K562 (cell line): ENCODE results near the gene AHSG. TPM values are rescaled to one million over a fixed set of nuclear protein-coding genes. Genes with fewer than 3 reads are reported as not detected.

ENCODE experiments used
- ARHGAP35 ChIP-seq: fragments of 450-650 bp; IDR thresholded peaks from 2 replicates; pipeline ENCODE4 v1.6.1; 2018; ENCODE audit not compliant: partially characterized antibody
- BMI1 ChIP-seq: fragments of 150-350 bp; IDR thresholded peaks from 2 replicates; pipeline ENCODE4 v1.6.1; 2014; ENCODE audit warnings: low read length
- EHMT2 ChIP-seq: fragments of 450-650 bp; IDR thresholded peaks from 2 replicates; pipeline ENCODE4 v1.6.1; 2018; ENCODE audit warnings: antibody characterized with exemption
- ELF1 ChIP-seq: fragments of 200-800 bp; sonication (Bioruptor generic); IDR thresholded peaks from 2 replicates; pipeline ENCODE4 v1.6.1; 2016; ENCODE audit warnings: missing genetic modification characterization, missing compliant biosample characterization
- FOXK2 ChIP-seq, 2 experiments: fragments of 450-650 bp; IDR thresholded peaks in 1 of 2; conservative IDR thresholded peaks in 1 of 2; 2 replicates each; pipeline ENCODE4 v1.6.1; 2016; ENCODE audit warnings: low read depth in 2 of 2, mild to moderate bottlenecking in 1 of 2
- HDAC1 ChIP-seq, 2 experiments: fragments of 450-650 bp; IDR thresholded peaks; 2 replicates each; pipeline ENCODE4 v1.6.1; 2016 to 2017; ENCODE audit warnings: inconsistent platforms in 1 of 2, mild to moderate bottlenecking in 1 of 2, moderate library complexity in 1 of 2
- HINFP ChIP-seq: fragments of 450-650 bp; conservative IDR thresholded peaks from 2 replicates; pipeline ENCODE4 v1.6.1; 2016; ENCODE audit warnings: missing genetic modification characterization, low read depth, mild to moderate bottlenecking, control low read depth, missing compliant biosample characterization
- KLF16 ChIP-seq: IDR thresholded peaks from 2 replicates; pipeline ENCODE4 v1.6.1; 2016; ENCODE audit warnings: antibody characterized with exemption
- L3MBTL2 ChIP-seq: fragments of 450-650 bp; IDR thresholded peaks from 2 replicates; pipeline ENCODE4 v1.6.1; 2016; ENCODE audit warnings: mild to moderate bottlenecking, moderate library complexity
- LARP7 ChIP-seq: fragments of 450-650 bp; IDR thresholded peaks from 2 replicates; pipeline ENCODE4 v1.6.1; 2016
- LEF1 ChIP-seq: fragments of 450-650 bp; IDR thresholded peaks from 2 replicates; pipeline ENCODE4 v1.6.1; 2016; ENCODE audit warnings: mild to moderate bottlenecking
- NBN ChIP-seq: fragments of 450-650 bp; IDR thresholded peaks from 2 replicates; pipeline ENCODE4 v1.6.1; 2016; ENCODE audit warnings: low read depth, mild to moderate bottlenecking
- PTRF ChIP-seq: fragments of 450-650 bp; IDR thresholded peaks from 2 replicates; pipeline ENCODE4 v1.6.1; 2016; ENCODE audit warnings: mild to moderate bottlenecking, missing genetic modification characterization, missing compliant biosample characterization
- SAFB ChIP-seq: fragments of 200-400 bp; formaldehyde crosslinking; IDR thresholded peaks from 2 replicates; pipeline ENCODE4 v1.6.1; 2017; ENCODE audit warnings: low read depth, low read length, borderline replicate concordance
- SMARCA4 ChIP-seq: fragments of 450-650 bp; IDR thresholded peaks from 2 replicates; pipeline ENCODE4 v1.6.1; 2016
- SMARCE1 ChIP-seq: fragments of 450-650 bp; IDR thresholded peaks from 2 replicates; pipeline ENCODE4 v1.7.1; 2016; ENCODE audit warnings: mild to moderate bottlenecking
- SMC3 ChIP-seq: conservative IDR thresholded peaks from 2 replicates; pipeline ENCODE4 v1.6.1; 2011; ENCODE audit warnings: low read depth, low read length, improper control_type of control experiment; ENCODE audit not compliant: insufficient read depth
- TEAD4 ChIP-seq, 2 experiments: sonication (generic) in 1 of 2; formaldehyde crosslinking in 1 of 2; IDR thresholded peaks; 2 replicates each; pipeline versions ENCODE4 v1.6.1 to v1.8.0; 2012 to 2022; ENCODE audit warnings: borderline replicate concordance in 1 of 2, inconsistent platforms in 1 of 2, low read length in 1 of 2, mild to moderate bottlenecking in 1 of 2, missing genetic modification reagents in 1 of 2
- THRAP3 ChIP-seq: fragments of 450-650 bp; IDR thresholded peaks from 2 replicates; pipeline ENCODE4 v1.6.1; 2016; ENCODE audit warnings: mild to moderate bottlenecking, inconsistent platforms, borderline replicate concordance
- ZNF584 ChIP-seq: fragments of 200-800 bp; sonication (Bioruptor generic); IDR thresholded peaks from 2 replicates; pipeline ENCODE4 v1.6.1; 2016; ENCODE audit warnings: low read depth, mild to moderate bottlenecking, missing genetic modification characterization, missing compliant biosample characterization
- ZNF77 ChIP-seq: fragments of 250-450 bp; sonication (Bioruptor Pico); IDR thresholded peaks from 2 replicates; pipeline ENCODE4 v1.5.0; 2020
- ZNF785 ChIP-seq: fragments of 250-450 bp; sonication (Bioruptor Pico); IDR thresholded peaks from 2 replicates; pipeline ENCODE4 v1.4.0; 2020; ENCODE audit warnings: mild to moderate bottlenecking
- polyA plus RNA-seq, 8 experiments: library from polyadenylated mRNA; depleted of rRNA in 4 of 8; stranded (reverse) in 5 of 8; unstranded in 3 of 8; fragments of >200 nt; fragmentation: Nextera tagmentation in 2 of 8; fragmentation: Illumina TruSeq in 1 of 8; extraction: Ambion mirVana in 2 of 8; extraction: Trizol in 1 of 8; gene quantifications; 2 replicates each; pipeline versions ENCODE4 v1.2.1 to v1.2.3, GENCODE V29; 2011 to 2014; ENCODE audit warnings: inconsistent platforms in 1 of 8, missing spikeins in 1 of 8
- total RNA-seq, 7 experiments: library from RNA; depleted of rRNA in 6 of 7; stranded (reverse); fragments of >200 nt in 6 of 7; fragmentation: Illumina TruSeq in 2 of 7; extraction: Trizol in 2 of 7; gene quantifications; 2 replicates each; pipeline versions ENCODE4 v1.2.1 to v1.2.3, GENCODE V29; 2011 to 2021; ENCODE audit warnings: low replicate concordance in 1 of 7
- TF ChIP-seq, protein P1 (sequence below): fragments of 450-650 bp; formaldehyde crosslinking; conservative IDR thresholded peaks from 2 replicates; pipeline ENCODE4 v1.4.0; 2022; ENCODE audit warnings: mild to moderate bottlenecking, missing genetic modification characterization
- TF ChIP-seq, protein P2 (sequence below), 3 experiments: IDR thresholded peaks in 2 of 3; conservative IDR thresholded peaks in 1 of 3; 2 replicates each; pipeline ENCODE4 v1.5.1; 2011 to 2012; ENCODE audit warnings: low read length in 3 of 3, mild to moderate bottlenecking in 3 of 3, control low read depth in 2 of 3, improper control_type of control experiment in 1 of 3, inconsistent platforms in 1 of 3, low read depth in 1 of 3, mixed read lengths in 1 of 3, moderate library complexity in 1 of 3; ENCODE audit not compliant: insufficient read depth in 2 of 3

The AHSG gene
- total and polyA plus RNA-seq, 9 of the 15 experiments (the other 6 are each of a cell fraction or from before 2014, with no cell fraction given) = 0.69 TPM; not detected in 8

DNA sequence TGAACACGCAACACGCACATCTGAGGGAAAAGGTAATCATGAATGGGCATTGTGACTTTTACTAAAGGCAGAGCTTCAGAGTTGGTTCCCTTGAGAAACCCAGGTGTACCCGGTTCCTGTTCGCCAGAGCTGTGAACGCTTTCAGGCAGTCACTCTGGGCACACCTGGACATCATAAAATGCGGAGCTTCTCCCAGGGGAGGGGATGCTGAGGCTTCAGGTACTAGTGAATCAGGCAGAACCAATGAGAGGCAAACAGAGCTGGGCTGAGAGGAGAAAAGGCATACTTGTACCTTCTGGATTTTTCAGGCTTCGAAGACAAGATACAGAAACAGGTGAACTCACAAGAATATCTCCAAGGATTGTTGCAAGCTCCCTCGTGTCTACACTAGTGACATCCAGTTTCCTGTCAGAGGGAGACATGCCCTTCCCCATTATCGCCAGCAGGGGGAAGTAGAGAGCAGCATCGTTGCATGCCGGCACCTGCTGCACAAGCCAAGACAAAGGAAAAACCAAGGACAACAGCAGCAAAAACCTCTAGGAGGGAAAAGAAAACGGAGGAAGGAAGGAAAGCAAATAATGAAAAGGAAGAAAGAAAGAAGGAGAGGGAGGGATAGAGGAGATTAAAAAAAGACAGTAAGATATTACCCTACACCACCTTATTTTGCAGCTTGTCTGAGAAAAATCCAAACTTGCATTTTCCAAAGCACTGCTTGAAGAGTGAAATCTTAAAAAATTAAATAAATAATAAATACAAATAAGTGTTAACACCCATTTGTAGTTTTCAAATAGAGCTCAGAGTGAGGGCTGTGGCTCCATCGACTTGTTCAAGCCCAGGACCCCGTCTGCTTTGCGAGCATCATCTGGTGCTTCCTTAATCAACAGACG is 2.0 kb downstream of the AHSG start (continued):
- TF ChIP-seq THRAP3 (peak; percentile 64; the same call in 1 of the 2 replicates), BMI1 (0 out of 2 replicates have a peak, but pooled peaks have one; percentile 39), LEF1 (0 out of 2 replicates have a peak, but pooled peaks have one; percentile 42), L3MBTL2 (peak; percentile 34; the same call in 1 of the 2 replicates), TEAD4 (IDR thresholded peaks at IDR 0.05; ENCODE audit: low read length) (peak; percentile 35; the same call in 1 of the 2 replicates), TEAD4 (CRISPR knock-in tag; IDR thresholded peaks at IDR 0.05; ENCODE audit: borderline replicate concordance) (no peak), KLF16 (0 out of 2 replicates have a peak, but pooled peaks have one; percentile 32), PTRF (no peak), LARP7 (peak; percentile 79; the same call in 1 of the 2 replicates), NBN (peak; percentile 78), HDAC1 (IDR thresholded peaks at IDR 0.05) (0 out of 4 replicates have a peak, but pooled peaks of 1 of the 2 experiments have one; percentile 16), ZNF785 (CRISPR knock-in tag) (no peak), HINFP (tag) (0 out of 2 replicates have a peak, but pooled peaks have one; percentile 34), EHMT2 (0 out of 2 replicates have a peak, but pooled peaks have one; percentile 25), ARHGAP35 (peak; percentile 43), ELF1 (tag) (0 out of 2 replicates have a peak, but pooled peaks have one; percentile 13), SMARCE1 (0 out of 2 replicates have a peak, but pooled peaks have one; percentile 51), SMC3 (peak; percentile 83), SMARCA4 (0 out of 2 replicates have a peak, but pooled peaks have one; percentile 25), ZNF77 (CRISPR knock-in tag) (no peak), FOXK2 (conservative IDR thresholded peaks at IDR 0.05 in 1 of 2, IDR thresholded peaks at IDR 0.05 in 1 of 2; ENCODE audit: low read depth in 2 of 2) (peak in 1 of 2 experiments; percentile 72; a peak in 3 of 4 replicates), ZNF584 (CRISPR knock-in tag) (no peak), SAFB (no peak)
- TF ChIP-seq, protein P1, sequence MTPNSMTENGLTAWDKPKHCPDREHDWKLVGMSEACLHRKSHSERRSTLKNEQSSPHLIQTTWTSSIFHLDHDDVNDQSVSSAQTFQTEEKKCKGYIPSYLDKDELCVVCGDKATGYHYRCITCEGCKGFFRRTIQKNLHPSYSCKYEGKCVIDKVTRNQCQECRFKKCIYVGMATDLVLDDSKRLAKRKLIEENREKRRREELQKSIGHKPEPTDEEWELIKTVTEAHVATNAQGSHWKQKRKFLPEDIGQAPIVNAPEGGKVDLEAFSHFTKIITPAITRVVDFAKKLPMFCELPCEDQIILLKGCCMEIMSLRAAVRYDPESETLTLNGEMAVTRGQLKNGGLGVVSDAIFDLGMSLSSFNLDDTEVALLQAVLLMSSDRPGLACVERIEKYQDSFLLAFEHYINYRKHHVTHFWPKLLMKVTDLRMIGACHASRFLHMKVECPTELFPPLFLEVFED = 0 out of 2 replicates have a peak, but pooled peaks have one; percentile 50
- TF ChIP-seq, protein P2, sequence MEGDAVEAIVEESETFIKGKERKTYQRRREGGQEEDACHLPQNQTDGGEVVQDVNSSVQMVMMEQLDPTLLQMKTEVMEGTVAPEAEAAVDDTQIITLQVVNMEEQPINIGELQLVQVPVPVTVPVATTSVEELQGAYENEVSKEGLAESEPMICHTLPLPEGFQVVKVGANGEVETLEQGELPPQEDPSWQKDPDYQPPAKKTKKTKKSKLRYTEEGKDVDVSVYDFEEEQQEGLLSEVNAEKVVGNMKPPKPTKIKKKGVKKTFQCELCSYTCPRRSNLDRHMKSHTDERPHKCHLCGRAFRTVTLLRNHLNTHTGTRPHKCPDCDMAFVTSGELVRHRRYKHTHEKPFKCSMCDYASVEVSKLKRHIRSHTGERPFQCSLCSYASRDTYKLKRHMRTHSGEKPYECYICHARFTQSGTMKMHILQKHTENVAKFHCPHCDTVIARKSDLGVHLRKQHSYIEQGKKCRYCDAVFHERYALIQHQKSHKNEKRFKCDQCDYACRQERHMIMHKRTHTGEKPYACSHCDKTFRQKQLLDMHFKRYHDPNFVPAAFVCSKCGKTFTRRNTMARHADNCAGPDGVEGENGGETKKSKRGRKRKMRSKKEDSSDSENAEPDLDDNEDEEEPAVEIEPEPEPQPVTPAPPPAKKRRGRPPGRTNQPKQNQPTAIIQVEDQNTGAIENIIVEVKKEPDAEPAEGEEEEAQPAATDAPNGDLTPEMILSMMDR (IDR thresholded peaks at IDR 0.05 in 2 of 3, conservative IDR thresholded peaks at IDR 0.05 in 1 of 3; ENCODE audit: insufficient read depth in 2 of 3, low read depth in 1 of 3, low read length in 3 of 3) = peak; percentile 88 to 93 (median 92)
